Measurements from ENCODE around the gene SOX1.
A peak's percentile ranks its signal among the peaks of the same experiment; 100 is the strongest.

SOX1 gene

DNA sequence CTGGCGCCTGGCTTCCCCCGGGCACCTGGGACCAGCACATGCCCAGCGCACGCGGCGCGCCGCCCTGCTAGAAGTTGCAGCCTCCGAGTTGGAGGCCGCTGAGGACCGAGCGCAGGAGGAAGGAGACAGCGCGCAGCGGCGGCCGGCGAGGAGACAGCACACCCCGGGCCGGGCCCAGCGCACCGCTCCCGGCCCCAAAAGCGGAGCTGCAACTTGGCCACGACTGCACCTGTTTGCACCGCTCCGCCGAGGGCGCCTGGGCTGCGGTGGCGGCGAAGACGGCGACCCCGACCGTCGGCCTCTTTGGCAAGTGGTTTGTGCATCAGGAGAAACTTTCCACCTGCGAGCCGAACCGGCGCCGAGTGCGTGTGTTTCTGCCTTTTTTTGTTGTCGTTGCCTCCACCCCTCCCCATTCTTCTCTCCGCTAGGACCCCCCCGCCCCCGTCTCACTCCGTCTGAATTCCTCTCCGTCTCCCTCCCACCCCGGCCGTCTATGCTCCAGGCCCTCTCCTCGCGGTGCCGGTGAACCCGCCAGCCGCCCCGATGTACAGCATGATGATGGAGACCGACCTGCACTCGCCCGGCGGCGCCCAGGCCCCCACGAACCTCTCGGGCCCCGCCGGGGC lies at the start of gene SOX1:
Gene SOX1, plus strand, starts transcription at position 34 of the 626 bp plus-strand sequence. Its CDS starts 510 bp downstream, at position 544.
- TF ChIP-seq POLR2A (IDR thresholded peaks at IDR 0.05; ENCODE audit: low read depth, low read length) = no peak
- FAIRE-seq (no peak), DNase-seq (ENCODE audit: insufficient read length, low spot score) (no peak)

DNA sequence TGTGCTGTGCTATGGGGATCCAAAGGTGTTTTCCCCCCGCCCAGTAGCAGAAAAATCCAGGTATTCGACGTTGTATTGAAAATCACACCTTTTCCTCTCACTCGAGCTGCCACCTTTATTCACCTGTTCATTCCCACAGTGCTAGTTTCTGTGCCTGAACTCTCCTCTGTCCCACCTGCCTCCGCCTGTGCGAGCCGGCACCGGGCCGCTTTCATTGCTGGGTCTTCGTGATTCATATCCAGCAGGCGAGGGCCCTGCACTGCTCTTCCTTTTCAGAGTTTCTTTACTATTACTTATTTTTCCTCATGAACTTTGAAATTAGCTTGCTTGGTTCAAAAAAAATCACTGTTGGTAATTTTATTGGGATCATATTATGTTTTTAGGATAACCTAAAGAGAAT lies 42.4 kb upstream of the SOX1 start:
- DNase-seq (ENCODE audit: insufficient read length, low spot score) (no peak), FAIRE-seq (no peak)
- TF ChIP-seq POLR2A (IDR thresholded peaks at IDR 0.05; ENCODE audit: low read depth, low read length) = no peak

DNA sequence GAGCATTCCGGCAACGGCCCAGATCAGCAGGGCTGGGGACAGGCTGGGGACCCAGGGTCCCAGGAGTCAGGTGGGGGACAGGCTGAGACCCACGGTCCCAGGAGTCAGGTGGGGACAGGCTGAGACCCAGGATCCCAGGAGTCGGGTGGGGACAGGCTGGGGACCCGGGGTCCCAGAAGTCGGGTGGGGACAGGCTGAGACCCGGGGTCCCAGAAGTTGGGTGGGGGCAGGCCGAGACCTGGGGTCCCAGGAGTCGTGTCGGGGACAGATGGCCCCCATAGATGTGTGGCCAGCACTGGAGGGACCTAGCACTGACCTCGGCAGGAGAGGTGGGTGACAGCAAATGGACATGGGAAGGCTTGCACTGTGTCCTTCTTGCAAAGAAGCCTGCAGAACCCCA lies 39.7 kb upstream of the SOX1 start:
- no peak for DNase-seq (ENCODE audit: insufficient read length, low spot score)
- no peak for FAIRE-seq
- TF ChIP-seq POLR2A (IDR thresholded peaks at IDR 0.05; ENCODE audit: low read depth, low read length) = no peak

DNA sequence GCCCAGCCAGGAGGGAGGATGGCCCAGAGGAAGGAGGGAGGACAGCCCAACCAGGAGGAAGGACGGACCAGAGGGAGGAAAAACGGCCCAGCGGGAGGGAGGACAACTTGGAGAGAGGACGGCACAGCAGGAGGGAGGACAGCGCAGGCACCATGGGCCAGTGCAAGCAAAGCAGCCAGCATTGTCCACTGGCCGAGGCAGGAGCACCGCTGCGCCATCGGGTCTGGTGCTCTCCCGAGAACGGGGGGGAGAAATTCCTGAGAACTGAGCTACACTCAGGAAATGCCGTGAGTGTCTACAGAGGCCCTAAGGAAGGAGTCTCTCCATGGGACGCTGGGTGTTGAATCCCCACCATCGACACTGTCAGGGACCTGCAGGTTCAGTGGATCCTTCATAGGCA lies 38.5 kb upstream of the SOX1 start:
- TF ChIP-seq POLR2A (IDR thresholded peaks at IDR 0.05; ENCODE audit: low read depth, low read length) = no peak
- FAIRE-seq (no peak), DNase-seq (ENCODE audit: insufficient read length, low spot score) (no peak)

DNA sequence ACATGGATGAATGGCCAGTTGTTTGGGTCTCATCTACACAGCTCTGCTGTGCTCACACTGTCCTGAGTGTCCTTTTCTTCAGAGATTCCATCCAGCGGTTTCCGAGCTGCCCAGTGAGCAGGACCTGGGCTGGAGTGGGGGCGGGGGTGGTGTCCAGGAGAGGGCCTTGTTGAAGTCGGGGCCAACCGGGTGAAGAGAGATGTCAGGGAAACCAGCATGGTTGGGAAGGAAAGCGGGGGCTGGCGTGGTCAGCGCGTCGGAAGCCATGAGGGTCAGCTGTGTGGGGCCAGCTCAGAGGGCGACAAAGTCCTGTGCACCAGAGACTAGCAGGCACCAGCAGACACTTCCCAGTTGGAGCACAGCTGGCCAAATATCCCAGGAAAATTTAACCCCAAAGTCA lies 37.8 kb upstream of the SOX1 start:
- no peak for TF ChIP-seq POLR2A (IDR thresholded peaks at IDR 0.05; ENCODE audit: low read depth, low read length)
- FAIRE-seq = no peak
- no peak for DNase-seq (ENCODE audit: insufficient read length, low spot score)

DNA sequence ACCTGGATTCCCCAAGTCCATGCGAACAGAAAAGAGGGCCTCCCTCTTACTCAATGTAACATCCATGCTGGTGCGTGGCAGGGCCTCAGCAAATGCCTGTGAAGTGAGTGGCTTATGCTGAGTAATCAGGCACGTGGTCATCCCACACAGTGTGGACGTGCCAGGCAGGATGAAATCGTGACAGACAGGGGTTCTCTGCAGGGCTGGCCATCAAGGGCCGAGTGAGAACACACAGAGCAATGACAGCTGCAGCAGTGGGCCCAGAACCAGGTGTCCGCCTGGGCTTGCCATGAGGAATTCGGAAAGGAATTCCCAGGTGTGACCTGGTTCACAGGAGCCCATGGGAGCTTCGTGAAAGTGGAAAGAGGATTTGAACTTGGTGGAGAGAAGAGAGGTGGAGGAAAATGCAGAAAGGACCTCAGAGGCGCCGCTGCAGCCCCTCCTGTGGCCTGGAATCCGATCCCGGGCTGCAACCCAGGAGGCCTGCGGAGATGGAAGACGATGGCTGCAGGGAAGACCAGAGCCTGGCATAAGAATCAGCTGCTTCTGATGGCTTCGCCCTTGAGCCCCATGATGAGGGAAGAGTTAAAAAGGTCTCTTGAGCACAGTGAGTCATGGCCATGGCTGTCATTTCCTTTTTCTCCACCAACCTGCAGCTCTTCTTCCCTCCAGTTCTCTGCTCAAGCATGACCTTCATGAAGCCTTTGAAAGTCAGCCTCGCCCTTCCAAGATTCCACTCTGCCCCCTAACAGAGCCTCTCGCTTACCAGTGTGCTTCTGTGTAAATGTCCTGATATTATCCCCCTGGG lies 34.6 kb upstream of the SOX1 start:
- no peak for TF ChIP-seq POLR2A (IDR thresholded peaks at IDR 0.05; ENCODE audit: low read depth, low read length)
- DNase-seq (ENCODE audit: insufficient read length, low spot score) = no peak
- FAIRE-seq = no peak

- DNase-seq (ENCODE audit: insufficient read length, low spot score) (no peak), FAIRE-seq (no peak)
- no peak for TF ChIP-seq POLR2A (IDR thresholded peaks at IDR 0.05; ENCODE audit: low read depth, low read length)
Observed at GRCh38 chr13:112034231-112034630, 32.7 kb upstream of the SOX1 start.

DNA sequence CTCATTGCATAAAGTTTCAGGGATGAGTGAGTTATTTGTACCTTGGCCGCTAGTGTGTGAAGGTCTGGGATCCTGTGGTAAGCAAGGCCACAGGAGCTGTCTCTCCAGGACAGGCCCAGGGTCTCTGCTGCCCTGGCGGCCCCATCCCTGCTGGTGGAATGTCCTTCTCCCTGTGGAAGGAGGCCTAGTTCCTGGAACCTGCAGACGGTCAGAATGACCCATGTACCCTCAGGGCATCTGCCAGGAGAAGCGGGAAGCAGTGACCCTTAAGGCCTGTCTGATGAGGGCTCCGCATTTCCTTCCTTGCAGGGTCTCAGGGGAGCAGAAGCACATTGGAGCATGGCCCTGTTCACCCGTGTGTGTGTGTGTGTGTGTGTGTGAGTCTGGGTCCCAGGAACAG lies 32.1 kb upstream of the SOX1 start:
- TF ChIP-seq POLR2A (IDR thresholded peaks at IDR 0.05; ENCODE audit: low read depth, low read length) = no peak
- FAIRE-seq = no peak
- no peak for DNase-seq (ENCODE audit: insufficient read length, low spot score)

DNA sequence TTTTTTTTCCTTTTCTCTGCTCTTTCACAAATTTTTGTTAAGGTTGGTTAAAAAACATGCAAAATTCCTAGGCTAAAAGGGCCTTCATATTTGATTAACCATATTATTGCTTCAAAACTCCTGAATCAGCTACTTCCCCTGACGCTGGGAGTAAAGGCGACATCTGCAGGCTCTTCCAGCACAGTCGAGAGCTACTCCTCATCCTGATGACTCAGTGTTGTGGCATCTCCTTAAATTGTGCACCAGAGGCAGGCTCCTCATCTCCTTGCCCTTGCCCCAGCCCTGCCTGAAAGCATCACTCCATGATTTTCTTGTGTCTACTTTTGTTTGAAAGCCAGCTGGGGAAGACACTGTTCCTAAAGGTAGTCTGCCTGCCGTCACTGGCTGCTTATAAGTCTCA lies 24.5 kb upstream of the SOX1 start:
- no peak for DNase-seq (ENCODE audit: insufficient read length, low spot score)
- peak; percentile 43 for FAIRE-seq
- no peak for TF ChIP-seq POLR2A (IDR thresholded peaks at IDR 0.05; ENCODE audit: low read depth, low read length)

GRCh38 chr13:112052213-112052612 lies 14.7 kb upstream of the SOX1 start:
- no peak for DNase-seq (ENCODE audit: insufficient read length, low spot score)
- FAIRE-seq = no peak
- no peak for TF ChIP-seq POLR2A (IDR thresholded peaks at IDR 0.05; ENCODE audit: low read depth, low read length)

DNA sequence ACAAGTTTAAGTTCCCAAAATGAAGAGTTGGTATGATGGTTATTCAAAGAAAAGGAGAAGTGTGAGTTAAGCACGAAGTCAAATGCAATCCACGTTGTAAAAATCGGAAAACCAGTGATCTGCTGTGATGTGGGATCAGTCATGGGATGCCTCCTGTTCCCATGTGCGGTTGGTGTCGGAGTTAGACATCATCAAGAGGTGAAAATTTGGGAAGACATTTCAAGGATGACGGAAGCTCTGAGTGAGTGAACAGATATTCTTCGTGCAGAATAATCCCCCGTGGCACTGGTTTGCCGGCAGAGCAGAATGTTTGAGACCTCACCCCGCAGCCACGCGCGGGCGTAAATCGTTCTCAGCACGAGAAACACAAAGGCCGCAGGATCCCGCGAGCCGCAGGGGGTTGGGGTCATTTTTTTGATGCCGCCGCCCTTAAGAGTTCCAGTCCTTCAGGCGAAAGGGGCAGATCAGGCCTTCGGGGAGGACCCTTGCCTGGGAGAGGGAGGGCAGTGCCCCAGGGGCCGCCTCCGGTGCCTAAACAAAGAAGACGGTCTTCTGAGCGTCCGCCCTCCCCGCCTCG lies 13.7 kb upstream of the SOX1 start:
- no peak for TF ChIP-seq POLR2A (IDR thresholded peaks at IDR 0.05; ENCODE audit: low read depth, low read length)
- DNase-seq (ENCODE audit: insufficient read length, low spot score) (no peak), FAIRE-seq (no peak)

DNA sequence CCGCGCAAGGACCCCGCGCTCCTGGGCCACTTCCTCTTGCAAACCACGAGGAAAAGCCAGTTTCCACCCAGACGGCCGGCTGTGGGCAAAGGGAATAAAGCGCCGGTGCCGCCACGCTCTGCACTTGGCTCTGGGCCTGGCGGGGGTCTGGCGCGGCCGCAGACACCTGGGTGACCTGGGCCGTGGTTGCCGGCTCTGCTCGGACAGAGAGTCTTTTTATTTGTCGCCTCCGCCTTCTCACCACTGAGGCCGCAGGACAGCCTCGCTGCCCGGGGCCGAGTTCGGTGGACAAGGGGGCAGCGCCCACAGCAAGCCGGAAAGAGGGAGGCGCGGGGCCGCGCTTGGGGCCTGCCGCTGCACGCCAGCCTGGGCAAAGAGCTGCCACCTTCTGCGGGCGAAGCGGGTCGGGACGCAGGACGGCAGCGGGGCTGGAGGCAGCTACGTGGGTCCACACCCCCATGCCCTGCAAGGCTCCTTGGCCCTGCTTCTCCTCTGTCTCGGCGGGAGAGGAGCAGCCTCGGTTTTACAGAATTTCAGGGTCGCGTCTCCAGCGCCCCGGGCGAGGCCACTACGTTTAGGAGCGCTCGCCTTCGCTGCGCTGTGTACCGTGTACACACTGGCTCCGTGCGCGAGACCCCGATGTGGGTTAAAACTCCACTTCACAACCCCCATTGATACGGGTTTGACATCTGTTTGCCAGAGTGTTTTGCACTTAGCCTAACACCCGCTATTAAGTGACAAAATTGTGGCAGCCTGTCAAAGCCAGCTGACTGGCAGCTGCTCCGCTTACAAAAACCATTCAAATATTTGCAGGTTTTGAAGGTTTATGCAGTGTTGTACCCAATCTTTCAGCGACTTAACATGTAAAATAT lies 13.0 kb upstream of the SOX1 start:
- DNase-seq (ENCODE audit: insufficient read length, low spot score) (no peak), FAIRE-seq (no peak)
- TF ChIP-seq POLR2A (IDR thresholded peaks at IDR 0.05; ENCODE audit: low read depth, low read length) = no peak

DNA sequence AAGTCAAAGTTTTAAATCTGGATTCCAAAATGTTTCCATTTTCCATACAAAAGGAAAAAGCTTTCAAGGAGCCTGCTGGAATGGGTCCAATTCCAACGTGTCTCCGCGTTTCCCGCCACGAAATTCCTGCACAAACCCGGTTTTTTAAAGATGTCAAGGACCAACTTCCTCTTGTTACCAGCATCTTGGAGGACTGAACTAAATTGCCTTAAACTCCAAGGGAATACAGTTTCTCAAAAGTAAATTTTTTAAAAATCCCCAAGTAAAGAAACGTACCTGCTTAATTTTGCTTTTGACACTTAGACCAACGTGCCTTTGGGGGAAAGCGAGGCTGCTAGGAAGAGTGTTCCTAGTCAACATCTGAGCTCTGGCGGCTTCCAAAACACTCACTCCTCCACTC lies 12.3 kb upstream of the SOX1 start:
- TF ChIP-seq POLR2A (IDR thresholded peaks at IDR 0.05; ENCODE audit: low read depth, low read length) = no peak
- DNase-seq (ENCODE audit: insufficient read length, low spot score) = no peak
- FAIRE-seq = no peak

All from H54 (cell line).